ENCODE results near the gene ZBTB18. TPM values are rescaled to one million over a fixed set of nuclear protein-coding genes. Genes with fewer than 3 reads are reported as not detected.

The ZBTB18 gene
- total RNA-seq, 1 experiment from 2014 or later, result 12.1 TPM

GRCh38 chr1:244102046-244102445 is 51.0 kb downstream of the ZBTB18 start:
- no peaks in the 10 kb centered on the region for H4K20me1 ChIP-seq (ENCODE audit: control insufficient read depth, insufficient read depth, insufficient read length)
- H3K4me2 ChIP-seq (ENCODE audit: insufficient read depth, insufficient read length, low read length), result no peak overlapping the region
- H2BK20ac ChIP-seq (ENCODE audit: low read depth, low read length, poor library complexity, severe bottlenecking), result no peak overlapping the region
- H3K27ac Mint-ChIP-seq, result no peak overlapping the region; a peak in 2 of 7 replicates
- H3K4ac ChIP-seq (ENCODE audit: low read depth, low read length), result no peak overlapping the region
- no peak overlapping the region for H4K8ac ChIP-seq (replicated peaks; ENCODE audit: insufficient read length, low read depth, low read length)
- peaks cover 0 to 2% of the 10 kb centered on the region in 2 experiments; a peak in 2 of 5 replicates for H3K9me3 Mint-ChIP-seq
- no peak overlapping the region for H2BK12ac ChIP-seq (ENCODE audit: insufficient read length, low read depth, low read length)
- no peak overlapping the region for H3K14ac ChIP-seq (ENCODE audit: insufficient read depth, low read length)
- H3K36me3 Mint-ChIP-seq (ENCODE audit: insufficient read depth in 1 of 3, low read depth in 3 of 3), result 0 out of 7 replicates have a peak, but pooled peaks cover 0 to 4% (median 2%) of the 10 kb centered on the region in 3 experiments
- no peak for DNase-seq
- no peak overlapping the region for H3K27ac ChIP-seq (ENCODE audit: insufficient read length, low read depth, low read length)
- H3K4me1 Mint-ChIP-seq, result peaks cover 4 to 5% of the 10 kb centered on the region in 2 experiments; a peak in 1 of 4 replicates
- no peak overlapping the region for H2AK5ac ChIP-seq (ENCODE audit: insufficient read length, low read length)
- H2AFZ ChIP-seq (ENCODE audit: low read length), result no peak overlapping the region
- H4K91ac ChIP-seq (ENCODE audit: insufficient read length, low read depth, low read length), result no peak overlapping the region
- no peak overlapping the region for H2BK15ac ChIP-seq (ENCODE audit: low read depth, low read length)
- no peaks in the 10 kb centered on the region for H3K27me3 Mint-ChIP-seq (ENCODE audit: low read depth)
- H4K5ac ChIP-seq (ENCODE audit: insufficient read length, low read depth, low read length), result no peak overlapping the region
- H3K9ac ChIP-seq (ENCODE audit: extremely low read depth, insufficient read length, low read length), result no peak overlapping the region
- no peak overlapping the region for H3T11ph ChIP-seq (ENCODE audit: low read length)
- H3K9me3 ChIP-seq (ENCODE audit: control insufficient read depth, low read depth, low read length), result no peaks in the 10 kb centered on the region
- H3K23me2 ChIP-seq (ENCODE audit: insufficient read length, low read depth, low read length, poor library complexity, severe bottlenecking), result no peaks in the 10 kb centered on the region
- no peaks in the 10 kb centered on the region for H3K4me1 ChIP-seq (ENCODE audit: insufficient read depth, low read length)
- no peaks in the 10 kb centered on the region for H3K79me1 ChIP-seq (ENCODE audit: insufficient read depth, low read depth, low read length, poor library complexity, severe bottlenecking)
- H3K27me3 ChIP-seq (ENCODE audit: insufficient read depth, low read length), result no peaks in the 10 kb centered on the region
- no peak overlapping the region for H3K18ac ChIP-seq (ENCODE audit: insufficient read length, low read depth, low read length)
- WGBS (ENCODE audit: extremely low coverage, insufficient read length, low lambda C conversion rate), result no CpG with 5 or more reads among the region's 10 CpGs
- H2BK5ac ChIP-seq (ENCODE audit: insufficient read length, low read length), result no peak overlapping the region
- no peak overlapping the region for H3K23ac ChIP-seq (ENCODE audit: insufficient read length, low read depth, low read length)
- no peaks in the 10 kb centered on the region for H3K79me2 ChIP-seq (ENCODE audit: insufficient read depth, low read length)
- no peak overlapping the region for H3K56ac ChIP-seq (ENCODE audit: insufficient read length, low read depth, low read length)
- TF ChIP-seq, protein P1, sequence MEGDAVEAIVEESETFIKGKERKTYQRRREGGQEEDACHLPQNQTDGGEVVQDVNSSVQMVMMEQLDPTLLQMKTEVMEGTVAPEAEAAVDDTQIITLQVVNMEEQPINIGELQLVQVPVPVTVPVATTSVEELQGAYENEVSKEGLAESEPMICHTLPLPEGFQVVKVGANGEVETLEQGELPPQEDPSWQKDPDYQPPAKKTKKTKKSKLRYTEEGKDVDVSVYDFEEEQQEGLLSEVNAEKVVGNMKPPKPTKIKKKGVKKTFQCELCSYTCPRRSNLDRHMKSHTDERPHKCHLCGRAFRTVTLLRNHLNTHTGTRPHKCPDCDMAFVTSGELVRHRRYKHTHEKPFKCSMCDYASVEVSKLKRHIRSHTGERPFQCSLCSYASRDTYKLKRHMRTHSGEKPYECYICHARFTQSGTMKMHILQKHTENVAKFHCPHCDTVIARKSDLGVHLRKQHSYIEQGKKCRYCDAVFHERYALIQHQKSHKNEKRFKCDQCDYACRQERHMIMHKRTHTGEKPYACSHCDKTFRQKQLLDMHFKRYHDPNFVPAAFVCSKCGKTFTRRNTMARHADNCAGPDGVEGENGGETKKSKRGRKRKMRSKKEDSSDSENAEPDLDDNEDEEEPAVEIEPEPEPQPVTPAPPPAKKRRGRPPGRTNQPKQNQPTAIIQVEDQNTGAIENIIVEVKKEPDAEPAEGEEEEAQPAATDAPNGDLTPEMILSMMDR (conservative IDR thresholded peaks at IDR 0.05), result no peak
- no peak overlapping the region for H3K4me3 Mint-ChIP-seq
- H2BK120ac ChIP-seq (ENCODE audit: low read depth, low read length, poor library complexity, severe bottlenecking), result no peak overlapping the region

All from H9 (cell line).